WERI-Rb-1 (cell line): ENCODE measurements around the gene TCEAL3.
"Not testable (repeated sequence)": the region's sequence is repeated elsewhere in the genome, so short reads cannot be mapped to it uniquely, and the experiment has no call there.

Experiments
- DNase-seq: peaks from one replicate; pipeline ENCODE4 v3.0.0-alpha.2; 2020
- H3K27ac ChIP-seq: fragments of 250-450 bp; sonication (Bioruptor Pico); 2 replicates; pipeline ENCODE4 v1.5.1; 2020; ENCODE audit warnings: mild to moderate bottlenecking, moderate library complexity
- H3K27me3 ChIP-seq: fragments of 250-450 bp; sonication (Bioruptor Pico); 2 replicates; pipeline ENCODE4 v1.5.1; 2021; ENCODE audit warnings: mild to moderate bottlenecking, low read depth, moderate library complexity; ENCODE audit not compliant: insufficient read depth, severe bottlenecking
- H3K36me3 ChIP-seq: fragments of 250-450 bp; sonication (Bioruptor Pico); 2 replicates; pipeline ENCODE4 v1.5.1; 2020; ENCODE audit warnings: mild to moderate bottlenecking, moderate library complexity
- H3K4me3 ChIP-seq: 2 replicates; pipeline ENCODE4 v1.5.1; 2011; ENCODE audit warnings: low read depth, mild to moderate bottlenecking, control low read depth, low read length
- H3K9me3 ChIP-seq: fragments of 250-450 bp; sonication (Bioruptor Pico); 2 replicates; pipeline ENCODE4 v1.5.1; 2021; ENCODE audit warnings: mild to moderate bottlenecking, moderate library complexity; ENCODE audit not compliant: severe bottlenecking
- TF ChIP-seq, protein P1 (sequence below): IDR thresholded peaks from 2 replicates; pipeline ENCODE4 v1.5.1; 2011; ENCODE audit warnings: low read depth, mild to moderate bottlenecking, control low read depth, inconsistent platforms, low read length

TCEAL3 gene

DNA sequence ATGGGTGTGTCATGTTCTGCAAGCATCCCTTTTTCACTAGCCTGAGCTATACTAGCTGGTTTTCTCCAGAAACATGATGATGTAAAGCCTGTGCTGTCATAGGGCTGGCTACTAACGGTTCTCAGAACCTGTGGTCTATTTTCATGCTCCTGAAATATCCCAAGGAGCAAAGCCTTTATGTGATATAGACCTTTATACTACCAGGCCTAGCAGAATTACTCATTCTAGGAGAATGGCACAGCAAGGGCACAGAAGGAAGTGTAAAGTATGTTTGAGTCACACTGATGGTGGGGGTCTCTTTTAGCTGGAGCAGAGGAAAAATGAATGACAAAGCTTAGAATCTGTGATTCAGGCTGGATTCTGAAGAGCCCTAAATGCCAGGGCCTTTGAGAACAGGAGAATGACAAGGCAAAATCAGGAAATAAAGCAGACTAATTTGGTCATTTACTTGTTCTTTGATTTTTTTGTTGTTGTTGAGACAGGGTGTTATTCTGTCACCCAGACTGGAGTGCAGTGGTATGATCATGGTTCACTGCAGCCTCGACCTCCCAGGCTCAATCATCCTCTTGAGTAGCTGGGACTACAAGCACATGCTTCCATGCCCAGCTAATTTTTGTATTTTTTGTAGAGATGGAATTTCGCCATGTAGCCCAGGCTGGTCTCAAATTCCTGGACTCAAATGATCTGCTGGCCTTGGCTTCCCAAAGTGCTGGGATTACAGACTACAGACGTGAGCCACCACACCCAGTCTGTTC lies 32.8 kb downstream of the TCEAL3 start:
- no peaks in the 10 kb centered on the region for H3K9me3 ChIP-seq
- DNase-seq: no peak
- TF ChIP-seq, protein P1, sequence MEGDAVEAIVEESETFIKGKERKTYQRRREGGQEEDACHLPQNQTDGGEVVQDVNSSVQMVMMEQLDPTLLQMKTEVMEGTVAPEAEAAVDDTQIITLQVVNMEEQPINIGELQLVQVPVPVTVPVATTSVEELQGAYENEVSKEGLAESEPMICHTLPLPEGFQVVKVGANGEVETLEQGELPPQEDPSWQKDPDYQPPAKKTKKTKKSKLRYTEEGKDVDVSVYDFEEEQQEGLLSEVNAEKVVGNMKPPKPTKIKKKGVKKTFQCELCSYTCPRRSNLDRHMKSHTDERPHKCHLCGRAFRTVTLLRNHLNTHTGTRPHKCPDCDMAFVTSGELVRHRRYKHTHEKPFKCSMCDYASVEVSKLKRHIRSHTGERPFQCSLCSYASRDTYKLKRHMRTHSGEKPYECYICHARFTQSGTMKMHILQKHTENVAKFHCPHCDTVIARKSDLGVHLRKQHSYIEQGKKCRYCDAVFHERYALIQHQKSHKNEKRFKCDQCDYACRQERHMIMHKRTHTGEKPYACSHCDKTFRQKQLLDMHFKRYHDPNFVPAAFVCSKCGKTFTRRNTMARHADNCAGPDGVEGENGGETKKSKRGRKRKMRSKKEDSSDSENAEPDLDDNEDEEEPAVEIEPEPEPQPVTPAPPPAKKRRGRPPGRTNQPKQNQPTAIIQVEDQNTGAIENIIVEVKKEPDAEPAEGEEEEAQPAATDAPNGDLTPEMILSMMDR: no peak
- H3K36me3 ChIP-seq: no peaks in the 10 kb centered on the region
- no peak overlapping the region for H3K27ac ChIP-seq
- H3K4me3 ChIP-seq: no peak overlapping the region
- peaks cover 3% of the 10 kb centered on the region for H3K27me3 ChIP-seq

DNA sequence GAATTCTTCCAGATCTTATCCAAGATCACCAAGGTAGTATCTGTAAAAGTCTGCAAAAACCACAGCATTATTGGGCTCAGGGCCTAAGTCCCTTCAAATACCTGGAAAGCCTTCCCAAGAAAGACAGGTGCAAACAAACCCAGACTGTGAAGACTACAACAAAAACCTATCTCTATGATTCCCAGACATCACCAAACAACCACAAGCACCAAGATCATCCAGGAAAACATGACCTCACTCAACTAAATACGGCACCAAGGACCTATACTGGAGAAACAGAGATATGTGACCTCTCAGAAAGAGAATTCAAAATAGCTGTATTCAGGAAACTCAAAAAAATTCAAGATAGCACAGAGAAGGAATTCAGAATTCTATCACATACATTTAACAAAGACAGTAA lies 36.4 kb downstream of the TCEAL3 start:
- H3K27me3 ChIP-seq: peaks cover 3% of the 10 kb centered on the region
- H3K9me3 ChIP-seq: no peaks in the 10 kb centered on the region
- TF ChIP-seq, protein P1: no peak
- H3K36me3 ChIP-seq: no peaks in the 10 kb centered on the region
- DNase-seq: no peak
- H3K4me3 ChIP-seq: no peak overlapping the region
- no peak overlapping the region for H3K27ac ChIP-seq

DNA sequence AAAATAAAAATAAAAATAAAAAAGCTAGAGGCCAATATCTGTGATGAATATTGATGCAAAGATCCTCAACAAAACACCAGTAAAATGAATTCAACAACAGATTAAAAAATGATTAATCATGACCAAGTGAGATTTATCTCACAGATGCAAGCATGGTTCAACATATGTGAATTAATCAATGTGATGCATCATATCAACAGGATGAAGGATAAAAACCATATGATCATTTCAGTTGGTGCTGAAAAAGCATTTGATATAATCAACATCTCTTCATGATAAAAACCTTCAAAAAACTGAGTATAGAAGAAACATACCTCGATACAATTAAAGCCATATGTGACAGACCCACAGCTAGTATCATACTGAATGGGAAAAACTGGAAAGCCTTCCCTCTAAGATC lies 39.9 kb downstream of the TCEAL3 start:
- Histone ChIP-seq H3K27ac (no peak overlapping the region), H3K4me3 (no peak overlapping the region), H3K27me3 (peaks cover 3% of the 10 kb centered on the region), H3K36me3 (no peaks in the 10 kb centered on the region), H3K9me3 (no peaks in the 10 kb centered on the region)
- TF ChIP-seq, protein P1: no peak
- no peak for DNase-seq

DNA sequence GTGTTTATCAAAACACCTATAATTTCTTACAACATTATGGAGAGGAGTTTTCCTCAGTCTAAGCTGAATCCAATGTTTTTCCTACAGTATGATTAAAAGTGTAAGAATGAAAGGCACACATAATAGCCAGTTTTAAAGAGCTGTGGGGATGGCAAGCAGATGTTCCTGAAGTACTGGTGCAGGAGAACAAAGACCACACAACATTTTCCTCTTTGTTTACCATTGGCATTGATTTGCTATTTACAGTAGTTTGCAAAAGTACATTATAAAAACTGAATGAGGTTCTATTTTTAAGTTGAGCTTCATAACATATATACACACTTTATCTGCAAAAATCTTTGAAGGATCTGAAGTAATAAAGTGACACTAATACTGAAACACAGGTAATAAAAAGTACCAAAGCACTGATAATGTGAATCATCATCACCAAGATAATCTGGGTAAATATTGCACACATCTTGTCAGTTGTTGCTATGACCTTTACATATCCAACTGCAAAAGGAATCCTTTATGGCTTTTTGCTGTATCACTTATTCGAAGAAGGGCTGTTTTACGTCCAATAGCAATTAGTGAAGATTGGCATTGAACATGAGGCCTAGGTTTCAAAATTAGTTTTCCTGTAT lies 43.5 kb downstream of the TCEAL3 start:
- no peak for DNase-seq
- Histone ChIP-seq H3K9me3 (no peaks in the 10 kb centered on the region), H3K27me3 (peaks cover 3% of the 10 kb centered on the region), H3K4me3 (no peak overlapping the region), H3K27ac (no peak overlapping the region), H3K36me3 (no peaks in the 10 kb centered on the region)
- TF ChIP-seq, protein P1: no peak

DNA sequence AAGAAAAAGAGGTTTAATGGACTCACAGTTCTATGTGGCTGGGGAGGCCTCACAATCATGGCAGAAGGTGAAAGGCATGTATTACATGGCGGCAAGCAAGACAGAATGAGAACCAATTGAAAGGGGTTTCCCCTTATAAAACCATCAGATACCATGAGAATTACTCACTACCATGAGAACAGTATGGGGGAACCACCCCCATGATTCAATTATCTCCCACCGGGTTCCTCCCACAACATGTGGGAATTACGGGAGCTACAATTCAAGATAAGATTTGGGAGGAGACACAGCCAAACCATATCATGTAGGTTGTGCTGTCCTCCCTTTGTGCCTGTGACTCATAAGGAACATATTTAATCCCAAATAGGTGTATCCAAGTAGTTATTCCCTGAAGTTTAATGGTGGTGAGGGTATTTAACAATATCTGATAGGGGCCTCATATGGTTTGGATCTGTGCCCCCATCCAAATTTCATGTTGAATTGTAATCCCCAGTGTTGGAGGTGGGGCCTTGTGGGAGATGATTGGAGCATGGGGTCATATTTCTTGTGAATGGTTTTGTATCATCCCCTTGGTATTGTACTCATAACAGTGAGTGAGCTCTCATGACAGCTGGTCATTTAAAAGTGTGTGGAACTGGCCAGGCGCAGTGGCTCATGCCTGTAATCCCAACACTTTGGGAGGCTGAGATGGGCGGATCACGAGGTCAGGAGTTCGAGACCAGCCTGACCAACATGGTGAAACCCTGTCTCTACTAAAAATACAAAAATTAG lies 47.7 kb downstream of the TCEAL3 start:
- not testable (repeated sequence) for H3K9me3 ChIP-seq, DNase-seq, H3K27ac ChIP-seq, H3K36me3 ChIP-seq, H3K27me3 ChIP-seq, H3K4me3 ChIP-seq

DNA sequence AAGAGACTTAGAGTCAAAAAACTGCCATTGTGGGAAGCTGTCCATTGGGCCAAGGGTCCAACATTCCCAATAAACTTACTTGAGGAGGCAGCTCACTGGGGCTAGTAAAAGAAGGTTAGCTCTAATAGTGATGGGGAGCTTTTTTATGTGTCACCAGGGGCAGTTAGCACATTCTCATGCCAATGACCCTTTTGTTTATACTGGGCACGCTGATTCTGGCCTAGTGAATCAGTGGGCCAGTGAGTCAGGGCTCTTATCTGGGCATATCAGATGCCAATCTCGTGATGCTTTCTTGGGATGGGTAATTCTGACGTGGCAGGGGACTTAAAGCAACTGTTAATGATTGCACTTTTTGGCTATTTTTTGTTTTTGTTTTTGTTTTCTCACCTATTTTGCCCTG lies 48.9 kb downstream of the TCEAL3 start:
- TF ChIP-seq, protein P1: no peak
- no peak for DNase-seq
- H3K9me3 ChIP-seq: no peaks in the 10 kb centered on the region
- H3K36me3 ChIP-seq: no peaks in the 10 kb centered on the region
- no peak overlapping the region for H3K4me3 ChIP-seq
- no peak overlapping the region for H3K27ac ChIP-seq
- H3K27me3 ChIP-seq: no peaks in the 10 kb centered on the region

DNA sequence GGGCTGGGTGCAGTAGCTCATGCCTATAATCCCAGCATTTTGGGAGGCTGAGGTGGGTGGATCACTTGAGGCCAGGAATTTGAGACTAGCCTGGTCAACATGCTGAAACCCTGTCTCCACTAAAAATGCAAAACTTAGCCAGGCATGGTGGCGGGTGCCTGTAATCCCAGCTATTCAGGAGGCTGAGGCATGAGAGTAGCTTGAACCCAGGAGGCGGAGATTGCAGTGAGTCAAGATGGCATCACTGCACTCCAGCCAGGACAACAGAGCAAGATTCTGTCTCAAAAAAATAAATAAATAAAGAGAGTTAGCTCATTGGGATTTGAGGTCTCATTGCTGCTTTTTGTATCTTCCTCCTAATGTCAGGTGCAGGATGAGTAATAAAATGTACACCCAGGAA lies 49.3 kb downstream of the TCEAL3 start:
- not testable (repeated sequence) for H3K9me3 ChIP-seq, H3K27me3 ChIP-seq, H3K4me3 ChIP-seq, H3K27ac ChIP-seq, DNase-seq, H3K36me3 ChIP-seq
